ENCODE results near the gene ADAM12. TPM values are rescaled to one million over a fixed set of nuclear protein-coding genes. Genes with fewer than 3 reads are reported as not detected.

The ADAM12 gene
- total RNA-seq, 1 experiment from 2014 or later: 0.24 TPM

- H4K8ac ChIP-seq (replicated peaks; ENCODE audit: insufficient read length, low read depth, low read length): no peak overlapping the region
- no peak overlapping the region for H2AK5ac ChIP-seq (ENCODE audit: insufficient read length, low read length)
- no peak overlapping the region for H3K9ac ChIP-seq (ENCODE audit: extremely low read depth, insufficient read length, low read length)
- H3K14ac ChIP-seq (ENCODE audit: insufficient read depth, low read length): no peak overlapping the region
- H3K23me2 ChIP-seq (ENCODE audit: insufficient read length, low read depth, low read length, poor library complexity, severe bottlenecking): no peaks in the 10 kb centered on the region
- WGBS (ENCODE audit: extremely low coverage, insufficient read length, low lambda C conversion rate): no CpG with 5 or more reads among the region's 1 CpG
- H2BK12ac ChIP-seq (ENCODE audit: insufficient read length, low read depth, low read length): no peak overlapping the region
- H3K23ac ChIP-seq (ENCODE audit: insufficient read length, low read depth, low read length): no peak overlapping the region
- no peaks in the 10 kb centered on the region for H3K27me3 ChIP-seq (ENCODE audit: insufficient read depth, low read length)
- no peak overlapping the region for H2BK20ac ChIP-seq (ENCODE audit: low read depth, low read length, poor library complexity, severe bottlenecking)
- TF ChIP-seq, protein P1, sequence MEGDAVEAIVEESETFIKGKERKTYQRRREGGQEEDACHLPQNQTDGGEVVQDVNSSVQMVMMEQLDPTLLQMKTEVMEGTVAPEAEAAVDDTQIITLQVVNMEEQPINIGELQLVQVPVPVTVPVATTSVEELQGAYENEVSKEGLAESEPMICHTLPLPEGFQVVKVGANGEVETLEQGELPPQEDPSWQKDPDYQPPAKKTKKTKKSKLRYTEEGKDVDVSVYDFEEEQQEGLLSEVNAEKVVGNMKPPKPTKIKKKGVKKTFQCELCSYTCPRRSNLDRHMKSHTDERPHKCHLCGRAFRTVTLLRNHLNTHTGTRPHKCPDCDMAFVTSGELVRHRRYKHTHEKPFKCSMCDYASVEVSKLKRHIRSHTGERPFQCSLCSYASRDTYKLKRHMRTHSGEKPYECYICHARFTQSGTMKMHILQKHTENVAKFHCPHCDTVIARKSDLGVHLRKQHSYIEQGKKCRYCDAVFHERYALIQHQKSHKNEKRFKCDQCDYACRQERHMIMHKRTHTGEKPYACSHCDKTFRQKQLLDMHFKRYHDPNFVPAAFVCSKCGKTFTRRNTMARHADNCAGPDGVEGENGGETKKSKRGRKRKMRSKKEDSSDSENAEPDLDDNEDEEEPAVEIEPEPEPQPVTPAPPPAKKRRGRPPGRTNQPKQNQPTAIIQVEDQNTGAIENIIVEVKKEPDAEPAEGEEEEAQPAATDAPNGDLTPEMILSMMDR (conservative IDR thresholded peaks at IDR 0.05): peak; percentile 55
- no peak overlapping the region for H4K91ac ChIP-seq (ENCODE audit: insufficient read length, low read depth, low read length)
- no peaks in the 10 kb centered on the region for H4K20me1 ChIP-seq (ENCODE audit: control insufficient read depth, insufficient read depth, insufficient read length)
- H3K36me3 Mint-ChIP-seq (ENCODE audit: insufficient read depth in 1 of 3, low read depth in 3 of 3): peaks cover 0 to 3% (median 3%) of the 10 kb centered on the region in 3 experiments; a peak in 4 of 7 replicates
- H3K4me2 ChIP-seq (ENCODE audit: insufficient read depth, insufficient read length, low read length): no peak overlapping the region
- H3T11ph ChIP-seq (ENCODE audit: low read length): no peak overlapping the region
- H3K4me1 ChIP-seq (ENCODE audit: insufficient read depth, low read length): no peaks in the 10 kb centered on the region
- no peaks in the 10 kb centered on the region for H3K79me1 ChIP-seq (ENCODE audit: insufficient read depth, low read depth, low read length, poor library complexity, severe bottlenecking)
- no peak overlapping the region for H4K5ac ChIP-seq (ENCODE audit: insufficient read length, low read depth, low read length)
- no peak overlapping the region for H3K4ac ChIP-seq (ENCODE audit: low read depth, low read length)
- no peak overlapping the region for H2BK15ac ChIP-seq (ENCODE audit: low read depth, low read length)
- no peak overlapping the region for H2AFZ ChIP-seq (ENCODE audit: low read length)
- no peak overlapping the region for H3K4me3 Mint-ChIP-seq
- no peak overlapping the region for H3K27ac ChIP-seq (ENCODE audit: insufficient read length, low read depth, low read length)
- H3K79me2 ChIP-seq (ENCODE audit: insufficient read depth, low read length): no peaks in the 10 kb centered on the region
- H2BK5ac ChIP-seq (ENCODE audit: insufficient read length, low read length): no peak overlapping the region
- H3K4me1 Mint-ChIP-seq: peaks cover 5 to 16% of the 10 kb centered on the region in 2 experiments
- H3K9me3 ChIP-seq (ENCODE audit: control insufficient read depth, low read depth, low read length): no peaks in the 10 kb centered on the region
- H3K27ac Mint-ChIP-seq: no peak overlapping the region; a peak in 1 of 7 replicates
- no peak for DNase-seq
- no peak overlapping the region for H3K56ac ChIP-seq (ENCODE audit: insufficient read length, low read depth, low read length)
- peaks cover 2 to 3% of the 10 kb centered on the region in 2 experiments; a peak in 3 of 5 replicates for H3K9me3 Mint-ChIP-seq
- no peak overlapping the region for H2BK120ac ChIP-seq (ENCODE audit: low read depth, low read length, poor library complexity, severe bottlenecking)
- H3K18ac ChIP-seq (ENCODE audit: insufficient read length, low read depth, low read length): no peak overlapping the region
- H3K27me3 Mint-ChIP-seq (ENCODE audit: low read depth): no peaks in the 10 kb centered on the region; the same call in none of the 2 replicates
Observed at GRCh38 chr10:126256864-126257263, 131.4 kb downstream of the ADAM12 start.

Data from H9 (cell line).